ENCODE data around the gene SP9. TPM values are rescaled to one million over a fixed set of nuclear protein-coding genes. Genes with fewer than 3 reads are reported as not detected.

The SP9 gene
- total and polyA plus RNA-seq, 9 of the 15 experiments (the other 6 are each of a cell fraction or from before 2014, with no cell fraction given): 0.04 to 0.23 (median 0.11) TPM; not detected in 3

GRCh38 chr2:174336501-174337336, 2.0 kb downstream of the SP9 start (continued):
- TF ChIP-seq PRDM10 (IDR thresholded peaks at IDR 0.05; ENCODE audit: partially characterized antibody) (no peak), ZSCAN29 (IDR thresholded peaks at IDR 0.05) (no peak), LARP7 (IDR thresholded peaks at IDR 0.05) (no peak), EZH2 (IDR thresholded peaks at IDR 0.05; ENCODE audit: borderline replicate concordance, low read depth, low read length) (peak; percentile 87; the same call in 1 of the 2 replicates), CBFA2T3 (IDR thresholded peaks at IDR 0.05) (no peak), ARNT (IDR thresholded peaks at IDR 0.05) (no peak), ZNF551 (CRISPR knock-in tag; IDR thresholded peaks at IDR 0.05) (no peak), ZNF3 (CRISPR knock-in tag; IDR thresholded peaks at IDR 0.05) (no peak), REST (IDR thresholded peaks at IDR 0.05; ENCODE audit: borderline replicate concordance) (no peak; the same call in 1 of the 2 replicates), REST (CRISPR knock-in tag; IDR thresholded peaks at IDR 0.05; ENCODE audit: low read depth) (no peak), TRIM28 (IDR thresholded peaks at IDR 0.05) (no peak), NONO (IDR thresholded peaks at IDR 0.05; ENCODE audit: low read depth in 2 of 2, low read length in 1 of 2) (peak in 1 of 2 experiments; percentile 40; a peak in 2 of 4 replicates), TAF7 (tag; IDR thresholded peaks at IDR 0.05) (no peak), ZNF41 (CRISPR knock-in tag; conservative IDR thresholded peaks at IDR 0.05) (no peak), ATF1 (CRISPR knock-in tag; IDR thresholded peaks at IDR 0.05) (no peak), ATF1 (tag; IDR thresholded peaks at IDR 0.05) (peak; percentile 49; the same call in 1 of the 2 replicates), ELK1 (CRISPR knock-in tag; IDR thresholded peaks at IDR 0.05) (peak; percentile 20; the same call in 1 of the 2 replicates)
